Femur (tissue), 1 donor: ENCODE measurements around the gene PEX5.
"Not testable (repeated sequence)": the region's sequence is repeated elsewhere in the genome, so short reads cannot be mapped to it uniquely, and the experiment has no call there.

ENCODE experiments used
- DNase-seq: peaks from one replicate; pipeline ENCODE4 v3.0.0-alpha.2; 2017

The PEX5 gene

GRCh38 chr12:7219599-7220243, 30.2 kb downstream of the PEX5 start:
- peak; percentile 76 for DNase-seq

GRCh38 chr12:7221486-7221885, 32.0 kb downstream of the PEX5 start:
- DNase-seq = no peak

GRCh38 chr12:7229741-7230140, 40.3 kb downstream of the PEX5 start:
- DNase-seq = no peak

GRCh38 chr12:7241404-7242005, 52.0 kb downstream of the PEX5 start:
- no peak for DNase-seq

GRCh38 chr12:7242176-7243101, 53.0 kb downstream of the PEX5 start:
- DNase-seq = no peak

GRCh38 chr12:7251328-7251996, 62.0 kb downstream of the PEX5 start:
- not testable (repeated sequence) for DNase-seq

- no peak for DNase-seq
Measured at GRCh38 chr12:7259060-7259459, 69.6 kb downstream of the PEX5 start.
